ENCODE results near the gene GRIN1.

Gene GRIN1

DNA sequence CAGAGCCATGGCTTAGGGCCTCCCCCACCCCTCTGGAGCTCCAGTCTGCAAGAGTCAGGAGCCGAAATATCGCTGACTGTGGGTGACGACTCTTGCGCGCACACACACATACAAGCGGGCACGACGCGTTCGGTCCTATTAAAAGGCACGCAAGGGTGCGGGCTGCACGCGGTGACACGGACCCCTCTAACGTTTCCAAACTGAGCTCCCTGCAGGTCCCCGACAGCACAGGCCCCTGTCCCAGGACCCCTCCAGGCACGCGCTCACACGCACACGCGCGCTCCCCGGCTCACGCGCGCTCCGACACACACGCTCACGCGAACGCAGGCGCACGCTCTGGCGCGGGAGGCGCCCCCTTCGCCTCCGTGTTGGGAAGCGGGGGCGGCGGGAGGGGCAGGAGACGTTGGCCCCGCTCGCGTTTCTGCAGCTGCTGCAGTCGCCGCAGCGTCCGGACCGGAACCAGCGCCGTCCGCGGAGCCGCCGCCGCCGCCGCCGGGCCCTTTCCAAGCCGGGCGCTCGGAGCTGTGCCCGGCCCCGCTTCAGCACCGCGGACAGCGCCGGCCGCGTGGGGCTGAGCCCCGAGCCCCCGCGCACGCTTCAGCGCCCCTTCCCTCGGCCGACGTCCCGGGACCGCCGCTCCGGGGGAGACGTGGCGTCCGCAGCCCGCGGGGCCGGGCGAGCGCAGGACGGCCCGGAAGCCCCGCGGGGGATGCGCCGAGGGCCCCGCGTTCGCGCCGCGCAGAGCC is at the start of gene GRIN1:
GRIN1 (plus strand) TSS at position 433 of the 746 bp plus-strand sequence. CDS start 333 bp downstream, outside the sequence.
- DNase-seq (ENCODE audit: low read depth): no peak

DNA sequence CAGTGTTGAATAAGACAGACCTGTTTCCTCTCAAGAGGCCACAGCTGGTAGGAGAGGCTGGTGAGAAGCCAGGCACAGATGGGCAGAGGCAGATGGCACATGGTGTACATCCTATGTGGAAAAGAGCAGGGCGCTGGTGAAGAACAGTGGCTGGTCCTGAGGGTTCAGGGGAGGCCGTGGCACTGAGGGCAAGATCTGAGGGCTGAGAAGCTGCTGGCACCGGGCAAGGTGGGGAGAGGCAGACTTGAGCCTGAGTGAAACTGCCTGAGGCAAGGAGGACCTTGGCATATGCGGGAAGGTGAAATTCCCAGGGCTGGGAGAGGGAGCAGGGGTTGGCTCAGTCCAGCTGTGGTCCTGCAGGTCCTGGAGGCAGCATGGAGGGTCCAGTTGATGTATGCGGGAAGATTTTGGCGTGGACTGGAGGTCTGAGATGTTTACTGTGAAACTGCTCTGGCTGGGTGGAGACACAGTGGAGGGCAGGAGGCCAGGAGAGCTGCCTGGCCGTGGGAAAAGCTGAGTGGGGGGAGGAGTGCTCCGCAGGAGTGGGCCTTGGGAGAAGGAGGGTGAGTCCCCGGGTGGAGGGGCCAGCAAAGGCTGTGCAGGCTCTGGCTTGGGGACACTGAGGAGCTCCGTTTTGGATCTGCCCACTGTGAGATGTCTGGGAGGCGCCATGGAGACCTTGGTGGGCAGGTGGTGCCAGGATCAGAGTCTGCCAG is 49.6 kb upstream of the GRIN1 start:
- no peak for DNase-seq (ENCODE audit: low read depth)

DNA sequence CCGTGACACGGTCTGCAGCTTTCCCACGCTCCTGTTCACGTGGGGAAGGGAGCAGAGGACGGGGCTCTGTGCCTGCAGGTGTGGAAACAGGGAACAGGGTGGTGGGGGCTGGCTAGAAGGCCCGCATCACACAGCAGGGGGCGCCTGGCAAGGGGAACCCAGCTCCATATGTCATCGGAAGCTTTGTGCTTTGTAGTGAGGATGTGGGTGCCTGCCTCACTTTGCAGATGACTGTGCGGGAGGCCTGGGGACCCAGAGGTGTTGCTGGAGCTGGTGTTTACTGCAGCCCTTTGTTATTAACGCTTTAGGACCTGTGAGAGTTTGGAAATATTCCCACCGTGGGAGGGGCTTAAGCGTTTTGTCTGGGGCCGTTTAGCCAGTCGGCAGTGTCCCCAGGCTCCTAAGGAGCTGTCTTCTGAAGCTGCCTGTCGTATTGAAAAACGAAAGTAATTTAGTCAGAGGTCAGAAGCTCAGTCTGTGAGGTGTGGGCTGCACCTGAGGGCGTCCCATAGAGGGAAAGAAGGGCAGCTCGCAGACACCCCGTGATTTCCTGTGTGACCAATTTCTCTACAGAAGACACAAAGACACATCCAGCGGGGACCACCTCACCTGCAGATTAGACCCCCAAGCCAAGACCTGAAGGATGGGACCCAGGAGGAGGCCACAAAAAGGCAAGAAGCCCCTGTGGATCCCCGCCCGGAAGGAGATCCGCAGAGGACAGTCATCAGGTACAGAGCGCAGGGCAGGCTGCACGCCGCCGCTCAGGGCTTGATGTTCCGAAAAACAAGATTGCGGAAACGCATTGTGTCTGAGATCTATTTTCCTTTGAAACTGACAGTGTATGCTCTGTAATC is 43.1 kb upstream of the GRIN1 start:
- no peak for DNase-seq (ENCODE audit: low read depth)

DNA sequence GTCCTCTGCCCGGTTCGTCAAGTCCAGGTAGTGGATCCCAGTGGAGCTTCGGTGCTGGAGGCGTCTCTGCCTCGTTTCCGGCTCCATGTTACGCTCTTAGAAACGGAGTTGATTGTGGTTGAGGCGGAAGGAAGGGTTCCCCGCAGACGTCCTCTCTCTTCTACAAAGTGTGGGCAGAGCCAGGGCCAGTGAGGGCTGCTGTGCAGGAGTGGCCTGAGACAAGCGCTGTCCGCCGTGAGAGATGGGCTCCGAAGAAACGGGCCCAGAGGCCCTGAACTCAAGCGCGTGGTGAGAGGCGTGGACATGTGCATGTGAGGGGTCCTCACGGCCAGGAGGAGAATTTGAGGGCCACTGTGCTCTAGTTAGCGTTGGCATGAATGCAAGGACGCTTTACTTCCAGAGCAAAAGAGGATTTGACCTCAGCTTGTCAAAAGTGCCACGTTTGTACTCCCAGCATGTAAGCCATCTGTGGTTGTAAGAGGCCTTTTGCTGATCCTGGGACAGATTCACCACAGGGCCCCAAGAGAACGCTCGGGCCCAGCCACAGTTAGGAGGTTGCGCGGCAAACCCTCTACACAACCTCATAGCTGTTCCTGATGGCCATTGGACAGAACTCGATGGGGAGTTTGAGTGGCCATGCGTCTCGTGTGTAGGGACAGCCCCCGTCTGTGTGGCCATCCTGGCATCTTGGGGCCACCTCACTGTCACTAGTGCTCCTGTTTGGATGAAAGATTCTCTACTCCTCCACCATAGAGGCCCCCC is 42.0 kb upstream of the GRIN1 start:
- DNase-seq (ENCODE audit: low read depth): no peak

DNA sequence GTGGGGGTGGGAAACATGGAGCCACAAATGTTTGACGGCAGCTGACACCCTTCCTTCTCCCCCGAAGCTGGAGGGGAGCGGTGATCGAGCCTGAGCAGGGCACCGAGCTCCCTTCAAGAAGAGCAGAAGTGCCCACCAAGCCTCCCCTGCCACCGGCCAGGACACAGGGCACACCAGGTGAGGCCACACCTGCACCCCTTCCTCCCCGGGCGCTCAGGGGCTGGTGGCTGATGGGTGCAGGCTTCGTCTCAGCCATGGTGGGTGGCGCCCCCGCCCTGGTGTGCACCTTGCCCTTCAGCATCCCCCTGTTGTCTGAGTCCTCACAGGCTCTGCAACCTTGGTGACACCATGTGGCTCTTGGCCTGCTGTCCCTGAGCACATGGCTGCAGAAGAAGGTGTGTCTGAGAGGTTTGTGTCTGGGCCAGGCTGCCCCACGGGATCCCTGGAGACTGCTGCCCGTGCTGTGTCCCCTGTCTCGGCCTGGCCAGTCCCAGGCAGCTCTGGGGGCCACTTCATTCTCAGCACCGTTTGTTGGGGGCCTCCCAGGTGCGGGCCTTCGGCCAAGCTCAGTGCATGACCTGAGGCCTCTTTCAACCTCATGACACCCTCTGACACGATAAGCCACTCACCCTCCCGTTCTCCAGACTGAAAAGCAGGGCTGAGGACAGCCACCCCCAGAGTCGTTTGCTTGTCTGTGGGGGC is 41.0 kb upstream of the GRIN1 start:
- DNase-seq (ENCODE audit: low read depth): no peak

DNA sequence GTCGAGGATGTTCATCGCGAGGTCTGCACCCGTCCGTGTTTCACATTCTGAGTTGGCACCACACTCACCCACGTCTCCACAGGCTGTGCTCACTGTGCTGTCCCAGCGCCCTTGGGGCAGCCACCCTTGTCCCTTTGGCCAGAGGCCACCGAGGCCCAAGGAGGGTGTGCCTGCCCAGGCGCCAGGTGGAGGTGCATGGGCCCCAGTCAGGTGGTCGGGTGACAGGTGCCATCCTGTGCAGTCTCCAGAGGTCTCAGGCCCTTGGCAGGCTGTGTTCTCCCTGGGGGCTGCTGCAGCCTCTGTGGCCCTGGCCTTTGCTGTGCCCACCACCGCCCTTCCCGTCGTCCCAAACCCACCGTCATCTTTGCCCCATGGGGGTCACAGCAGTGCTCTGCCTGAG is 39.7 kb upstream of the GRIN1 start:
- no peak for DNase-seq (ENCODE audit: low read depth)

DNA sequence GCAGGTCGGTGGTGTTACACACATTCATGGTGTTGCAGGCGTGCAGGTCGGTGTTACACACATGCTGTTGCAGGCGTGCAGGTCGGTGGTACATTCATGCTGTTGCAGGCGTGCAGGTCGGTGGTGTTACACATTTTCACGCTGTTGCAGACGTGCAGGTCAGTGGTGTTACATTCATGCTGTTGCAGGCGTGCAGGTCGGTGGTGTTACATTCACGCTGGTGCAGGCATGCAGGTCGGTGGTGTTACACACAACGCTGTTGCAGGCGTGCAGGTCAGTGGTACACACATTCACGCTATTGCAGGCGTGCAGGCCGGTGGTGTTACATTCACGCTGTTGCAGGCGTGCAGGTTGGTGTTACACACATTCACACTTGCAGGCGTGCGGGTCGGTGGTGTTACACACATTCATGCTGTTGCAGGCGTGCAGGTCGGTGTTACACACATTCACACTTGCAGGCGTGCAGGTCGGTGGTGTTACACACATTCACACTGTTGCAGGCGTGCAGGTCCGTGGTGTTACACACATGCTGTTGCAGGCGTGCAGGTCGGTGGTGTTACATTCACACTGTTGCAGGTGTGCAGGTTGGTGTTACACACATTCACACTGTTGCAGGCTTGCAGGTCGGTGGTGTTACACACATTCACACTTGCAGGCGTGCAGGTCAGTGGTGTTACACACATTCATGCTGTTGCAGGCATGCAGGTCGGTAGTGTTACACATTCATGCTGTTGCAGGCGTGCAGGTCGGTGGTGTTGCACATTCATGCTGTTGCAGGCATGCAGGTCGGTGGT is 35.6 kb upstream of the GRIN1 start:
- DNase-seq (ENCODE audit: low read depth): no peak

DNA sequence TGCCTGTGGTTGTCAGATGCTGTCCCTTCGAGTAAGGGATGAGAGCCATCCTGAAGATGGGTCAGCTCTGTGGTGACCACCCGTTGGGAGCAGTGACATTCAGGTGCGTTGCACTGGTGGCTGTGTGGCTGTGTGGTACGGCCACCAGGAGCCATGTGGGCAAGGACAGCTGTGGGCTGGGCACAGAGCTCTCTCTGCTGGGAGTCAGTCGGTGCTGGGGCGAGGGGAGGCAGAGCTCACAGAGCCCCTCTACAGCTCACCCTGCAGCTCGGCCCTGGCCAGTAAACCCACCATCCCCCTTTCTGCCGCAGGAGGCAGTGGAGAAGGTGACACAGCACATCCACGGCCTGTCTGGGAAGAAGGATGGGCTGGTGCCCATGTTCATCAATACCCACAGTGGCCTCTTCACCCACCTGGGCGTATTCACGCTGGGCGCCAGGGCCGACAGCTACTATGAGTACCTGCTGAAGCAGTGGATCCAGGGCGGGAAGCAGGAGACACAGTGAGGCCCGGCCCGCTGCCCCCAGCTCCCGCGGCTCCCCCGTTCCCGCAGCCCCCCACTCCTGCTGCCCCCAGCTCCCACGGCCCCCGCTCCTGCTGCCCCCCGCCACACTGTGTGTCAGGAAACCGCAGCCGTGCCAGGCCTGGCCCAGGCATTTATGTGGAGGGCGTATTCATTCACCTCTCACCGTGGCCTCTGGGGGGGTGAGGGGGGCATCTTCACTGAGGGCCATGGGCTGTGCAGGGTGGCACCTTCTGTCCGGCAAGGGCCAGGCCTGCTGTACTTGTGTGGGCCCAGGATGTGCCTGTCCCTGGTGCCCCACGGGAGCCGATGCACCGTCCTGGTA is 32.9 kb upstream of the GRIN1 start:
- no peak for DNase-seq (ENCODE audit: low read depth)

DNA sequence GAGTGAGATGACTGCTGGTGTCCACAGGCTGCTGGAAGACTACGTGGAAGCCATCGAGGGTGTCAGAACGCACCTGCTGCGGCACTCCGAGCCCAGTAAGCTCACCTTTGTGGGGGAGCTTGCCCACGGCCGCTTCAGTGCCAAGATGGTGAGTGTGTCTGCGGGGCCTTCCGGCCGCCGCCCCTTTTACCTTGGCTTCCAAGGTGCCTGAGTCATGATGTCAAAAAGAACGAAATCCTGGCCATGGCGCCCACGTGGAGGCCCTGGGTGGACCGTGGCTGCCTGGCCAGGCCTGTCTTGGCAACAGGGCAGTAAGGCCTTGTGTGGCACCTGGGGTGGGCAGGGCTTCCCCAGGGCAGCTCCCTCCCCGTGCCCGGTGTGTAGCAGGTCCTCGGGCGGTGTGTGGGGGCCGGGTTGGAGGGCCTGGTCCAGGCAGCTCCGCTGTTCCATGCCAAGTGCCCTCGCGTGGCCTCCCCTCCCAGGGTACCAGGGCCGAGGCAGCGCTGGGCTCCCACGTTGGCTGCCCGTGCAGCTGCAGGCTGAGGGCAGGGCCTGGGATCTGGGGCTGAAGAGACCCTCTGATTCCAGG is 32.2 kb upstream of the GRIN1 start:
- no peak for DNase-seq (ENCODE audit: low read depth)

DNA sequence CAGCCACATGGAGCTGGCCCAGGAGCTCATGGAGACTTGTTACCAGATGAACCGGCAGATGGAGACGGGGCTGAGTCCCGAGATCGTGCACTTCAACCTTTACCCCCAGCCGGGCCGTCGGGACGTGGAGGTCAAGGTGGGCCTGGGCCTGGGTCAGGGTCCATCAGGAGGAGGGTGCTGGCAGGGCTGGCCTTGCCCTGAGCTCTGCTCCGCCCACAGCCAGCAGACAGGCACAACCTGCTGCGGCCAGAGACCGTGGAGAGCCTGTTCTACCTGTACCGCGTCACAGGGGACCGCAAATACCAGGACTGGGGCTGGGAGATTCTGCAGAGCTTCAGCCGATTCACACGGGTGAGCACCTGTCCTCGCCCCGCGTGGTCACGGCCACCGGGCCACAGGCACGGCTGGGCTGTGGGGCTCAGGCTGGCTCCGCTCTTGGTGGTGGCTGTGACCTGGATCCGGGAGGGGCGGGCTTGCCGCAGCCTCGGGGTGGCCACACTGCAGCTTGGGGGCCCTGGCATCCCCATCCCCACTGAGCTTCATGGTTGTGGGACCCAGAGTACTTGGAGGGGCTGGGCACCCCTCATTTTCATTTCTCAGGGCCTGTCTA is 31.5 kb upstream of the GRIN1 start:
- DNase-seq (ENCODE audit: low read depth): no peak

DNA sequence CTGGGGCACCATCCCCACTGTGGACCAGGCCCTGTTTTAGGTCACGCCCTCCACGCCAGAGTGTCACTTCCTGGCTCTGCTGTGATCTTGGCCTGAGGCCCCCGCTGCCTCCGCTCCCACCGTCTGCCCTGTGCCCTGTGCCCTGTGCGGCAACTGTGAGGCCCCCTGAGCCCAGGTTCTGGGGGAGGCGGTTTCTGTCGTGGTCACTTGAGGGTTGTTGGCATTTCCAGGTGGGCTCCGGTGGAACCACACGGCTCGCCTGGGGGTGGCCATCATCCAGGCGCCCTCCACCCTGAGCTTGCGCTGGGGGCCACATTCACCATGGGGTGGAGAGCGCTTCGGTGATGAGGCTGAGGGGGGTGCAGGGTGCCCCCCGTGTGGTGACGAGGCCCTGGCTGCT is 31.0 kb upstream of the GRIN1 start:
- no peak for DNase-seq (ENCODE audit: low read depth)

DNA sequence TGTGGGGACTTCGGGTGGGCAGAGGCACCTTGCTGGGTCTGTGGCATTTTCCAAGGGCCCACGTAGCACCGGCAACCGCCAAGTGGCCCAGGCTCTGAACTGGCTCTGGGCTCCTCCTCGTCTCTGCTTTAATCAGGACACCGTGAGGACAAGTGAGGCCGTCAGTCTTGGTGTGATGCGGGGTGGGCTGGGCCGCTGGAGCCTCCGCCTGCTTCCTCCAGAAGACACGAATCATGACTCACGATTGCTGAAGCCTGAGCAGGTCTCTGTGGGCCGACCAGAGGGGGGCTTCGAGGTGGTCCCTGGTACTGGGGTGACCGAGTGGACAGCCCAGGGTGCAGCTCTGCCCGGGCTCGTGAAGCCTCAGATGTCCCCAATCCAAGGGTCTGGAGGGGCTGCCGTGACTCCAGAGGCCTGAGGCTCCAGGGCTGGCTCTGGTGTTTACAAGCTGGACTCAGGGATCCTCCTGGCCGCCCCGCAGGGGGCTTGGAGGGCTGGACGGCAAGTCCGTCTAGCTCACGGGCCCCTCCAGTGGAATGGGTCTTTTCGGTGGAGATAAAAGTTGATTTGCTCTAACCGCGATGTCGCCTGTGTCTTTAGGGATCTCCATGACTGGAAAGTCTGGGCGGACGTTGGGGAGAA is 30.2 kb upstream of the GRIN1 start:
- no peak for DNase-seq (ENCODE audit: low read depth)

DNA sequence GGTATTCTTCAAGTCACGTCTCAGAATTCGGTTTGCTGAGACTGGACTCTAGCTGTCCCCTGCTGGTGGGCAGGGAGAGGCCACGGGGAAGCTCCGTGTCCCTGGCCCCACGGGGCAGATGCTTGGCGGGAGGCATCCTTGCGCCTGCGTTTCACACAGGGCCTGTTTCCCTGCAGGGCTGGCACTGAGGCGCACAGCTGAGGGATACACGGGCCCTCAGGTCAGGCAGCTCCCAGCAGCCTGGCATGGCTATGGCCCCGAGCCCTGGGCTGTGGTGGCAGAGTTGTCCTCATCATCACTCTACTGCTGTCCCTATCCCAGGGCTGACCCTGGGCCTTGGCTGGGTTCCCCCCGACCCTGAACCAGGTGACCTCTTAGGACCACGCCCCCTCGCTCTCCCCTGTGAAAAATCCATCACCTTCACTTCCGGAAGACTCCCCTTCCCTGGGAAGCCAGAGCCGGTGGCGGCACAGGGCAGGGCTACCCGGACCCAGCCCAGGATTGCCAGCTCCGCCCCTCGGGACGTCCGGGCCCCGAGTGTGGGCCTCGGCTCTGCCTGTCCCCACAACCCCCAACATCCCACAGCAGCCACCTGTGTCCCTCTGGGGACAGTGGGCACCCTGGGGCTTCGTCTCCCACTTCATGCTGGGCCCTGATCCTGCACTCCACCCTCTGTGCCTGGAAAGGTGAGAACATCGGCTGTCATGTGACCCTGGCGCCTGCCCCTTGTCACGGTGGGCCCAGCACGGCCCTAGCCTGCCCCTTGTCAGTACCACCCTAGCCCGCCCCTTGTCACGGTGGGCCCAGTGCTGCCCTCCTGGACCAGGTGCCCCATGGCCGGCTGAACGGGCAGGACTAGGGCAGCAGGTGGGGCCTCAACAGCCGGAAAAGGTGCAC is 29.5 kb upstream of the GRIN1 start:
- no peak for DNase-seq (ENCODE audit: low read depth)

DNA sequence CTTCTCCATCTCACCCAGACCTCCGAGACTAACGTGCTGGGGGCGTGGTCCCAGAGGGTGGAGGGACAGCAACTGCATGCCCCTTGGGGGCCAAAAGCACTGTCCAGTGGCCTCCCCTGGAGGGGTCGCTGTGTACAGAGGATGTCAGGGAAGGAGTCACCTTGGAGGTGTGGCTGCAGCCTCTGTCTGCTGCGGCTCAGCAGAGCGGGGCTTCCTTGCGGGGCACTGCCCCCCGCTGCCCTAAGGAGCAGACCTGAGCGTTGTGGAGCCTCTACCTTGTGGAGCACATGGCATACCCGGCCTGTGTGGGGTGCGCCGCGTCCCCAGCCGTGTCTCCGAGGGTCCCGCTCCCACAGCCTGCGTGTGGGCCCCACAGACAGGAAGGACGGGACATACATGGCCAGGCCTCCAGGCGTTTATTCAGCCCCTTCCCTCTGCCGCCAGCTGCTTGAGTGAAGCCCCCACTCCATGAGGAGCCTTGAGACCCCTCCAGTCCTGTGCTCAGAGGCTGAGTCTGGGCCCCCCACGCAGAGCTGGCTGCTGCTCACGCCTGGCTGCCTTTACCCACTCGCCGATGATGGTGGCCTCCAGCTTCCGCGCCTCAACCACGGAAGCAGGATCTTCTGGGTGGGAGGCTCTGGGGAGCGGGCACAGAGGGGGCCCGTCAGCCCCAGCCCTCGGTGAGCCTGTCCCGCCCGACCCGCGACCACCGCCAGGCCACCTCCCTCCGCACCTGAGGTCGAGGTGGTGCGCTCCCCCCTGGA is 28.6 kb upstream of the GRIN1 start:
- DNase-seq (ENCODE audit: low read depth): no peak

DNA sequence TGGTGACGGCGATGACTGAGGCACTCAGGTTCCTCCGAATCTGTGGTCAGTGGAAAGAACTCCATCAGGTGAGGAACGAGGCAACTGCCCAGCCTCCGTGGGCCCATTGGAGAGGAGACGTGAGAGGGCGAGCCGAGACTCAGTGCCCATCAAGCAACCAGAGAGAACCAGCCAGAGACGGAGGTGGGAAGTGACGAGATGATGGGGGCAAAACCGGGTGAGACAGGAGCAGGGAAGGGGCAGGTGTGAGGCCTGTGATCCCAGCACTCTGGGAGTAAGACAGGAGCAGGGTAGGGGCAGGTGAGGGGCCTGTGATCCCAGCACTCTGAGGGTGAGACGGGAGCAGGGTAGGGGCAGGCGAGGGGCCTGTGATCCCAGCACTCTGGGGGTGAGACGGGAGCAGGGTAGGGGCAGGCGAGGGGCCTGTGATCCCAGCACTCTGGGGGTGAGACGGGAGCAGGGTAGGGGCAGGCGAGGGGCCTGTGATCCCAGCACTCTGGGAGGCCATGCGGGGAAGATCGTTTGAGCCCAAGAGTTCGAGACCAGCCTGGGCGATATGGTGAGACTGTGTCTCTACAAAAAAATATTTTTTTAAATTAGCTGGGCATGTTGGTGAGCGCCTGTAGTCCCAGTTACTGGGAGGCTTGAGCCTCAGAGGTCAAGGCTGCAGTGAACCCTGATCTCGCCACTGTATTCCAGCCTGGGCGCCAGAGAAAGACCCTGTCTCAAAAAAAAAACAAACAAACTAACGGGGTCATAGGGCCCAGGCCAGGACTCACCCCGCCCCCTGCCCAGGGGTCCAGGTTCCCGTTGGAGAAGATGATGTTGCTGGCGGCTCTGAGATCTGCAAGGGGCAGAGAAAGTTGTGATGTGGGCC is 27.8 kb upstream of the GRIN1 start:
- no peak for DNase-seq (ENCODE audit: low read depth)

Measured in HS-27A (cell line).